A549 (cell line): ENCODE data around the gene GALNT7.

Source experiments
- BHLHE40 ChIP-seq: IDR thresholded peaks from 2 replicates; pipeline ENCODE4 v1.6.1; 2012; ENCODE audit warnings: low read depth, low read length, inconsistent platforms
- CBX8 ChIP-seq: fragments of 200-600 bp; sonication (generic); IDR thresholded peaks from 2 replicates; pipeline ENCODE4 v1.6.1; 2016
- CEBPB ChIP-seq, 2 experiments: fragments of >200 bp in 1 of 2; sonication (Bioruptor Twin) in 1 of 2; formaldehyde crosslinking in 1 of 2; IDR thresholded peaks; 2 replicates each; pipeline ENCODE4 v1.6.1; 2012 to 2016
- CHD4 ChIP-seq: fragments of 200-600 bp; sonication (generic); IDR thresholded peaks from 2 replicates; pipeline ENCODE4 v1.6.1; 2016; ENCODE audit warnings: antibody characterized with exemption, mild to moderate bottlenecking, borderline replicate concordance
- EHMT2 ChIP-seq: fragments of 200-600 bp; sonication (generic); IDR thresholded peaks from 2 replicates; pipeline ENCODE4 v1.6.1; 2016; ENCODE audit warnings: antibody characterized with exemption, low read depth, mild to moderate bottlenecking, moderate library complexity
- EP300 ChIP-seq, 2 experiments: fragments of >200 bp; sonication (Bioruptor Twin); formaldehyde crosslinking; IDR thresholded peaks; 2 replicates in 1 of 2; 3 replicates in 1 of 2; pipeline ENCODE4 v1.6.1; 2016 to 2017
- ESRRA ChIP-seq: fragments of 150-350 bp; IDR thresholded peaks from 2 replicates; pipeline ENCODE4 v1.6.1; 2014; ENCODE audit warnings: mild to moderate bottlenecking, low read length, borderline replicate concordance
- JUNB ChIP-seq: fragments of >200 bp; sonication (Bioruptor Twin); formaldehyde crosslinking; IDR thresholded peaks from 2 replicates; pipeline ENCODE4 v1.6.1; 2016
- MAX ChIP-seq: IDR thresholded peaks from 2 replicates; pipeline ENCODE4 v1.6.1; 2012
- POLR2A ChIP-seq: IDR thresholded peaks from 2 replicates; pipeline ENCODE4 v1.6.1; 2012; ENCODE audit warnings: mild to moderate bottlenecking, low read length
- RNF2 ChIP-seq: fragments of 200-600 bp; sonication (generic); IDR thresholded peaks from 2 replicates; pipeline ENCODE4 v1.6.1; 2016; ENCODE audit warnings: low read depth, mild to moderate bottlenecking, antibody characterized with exemption, moderate library complexity, borderline replicate concordance
- ZC3H11A ChIP-seq: fragments of 450-650 bp; IDR thresholded peaks from 2 replicates; pipeline ENCODE4 v1.6.1; 2014; ENCODE audit warnings: antibody characterized with exemption, mild to moderate bottlenecking
- TF ChIP-seq, protein P1 (sequence below): fragments of >200 bp; sonication (Bioruptor Twin); formaldehyde crosslinking; IDR thresholded peaks from 3 replicates; pipeline ENCODE4 v1.5.1; 2016
- TF ChIP-seq, protein P2 (sequence below): fragments of 200-600 bp; sonication (generic); IDR thresholded peaks from 2 replicates; pipeline ENCODE4 v1.6.1; 2016; ENCODE audit warnings: antibody characterized with exemption, mild to moderate bottlenecking, moderate library complexity

GRCh38 chr4:173273941-173274340 is 105.3 kb downstream of the GALNT7 start:
- TF ChIP-seq EHMT2 (no peak), CHD4 (no peak), ESRRA (no peak), EP300 (IDR thresholded peaks at IDR 0.05) (no peak), RNF2 (no peak), CBX8 (no peak), BHLHE40 (no peak), CEBPB (IDR thresholded peaks at IDR 0.05) (no peak), MAX (no peak), POLR2A (no peak), ZC3H11A (no peak), JUNB (no peak)
- TF ChIP-seq, protein P1, sequence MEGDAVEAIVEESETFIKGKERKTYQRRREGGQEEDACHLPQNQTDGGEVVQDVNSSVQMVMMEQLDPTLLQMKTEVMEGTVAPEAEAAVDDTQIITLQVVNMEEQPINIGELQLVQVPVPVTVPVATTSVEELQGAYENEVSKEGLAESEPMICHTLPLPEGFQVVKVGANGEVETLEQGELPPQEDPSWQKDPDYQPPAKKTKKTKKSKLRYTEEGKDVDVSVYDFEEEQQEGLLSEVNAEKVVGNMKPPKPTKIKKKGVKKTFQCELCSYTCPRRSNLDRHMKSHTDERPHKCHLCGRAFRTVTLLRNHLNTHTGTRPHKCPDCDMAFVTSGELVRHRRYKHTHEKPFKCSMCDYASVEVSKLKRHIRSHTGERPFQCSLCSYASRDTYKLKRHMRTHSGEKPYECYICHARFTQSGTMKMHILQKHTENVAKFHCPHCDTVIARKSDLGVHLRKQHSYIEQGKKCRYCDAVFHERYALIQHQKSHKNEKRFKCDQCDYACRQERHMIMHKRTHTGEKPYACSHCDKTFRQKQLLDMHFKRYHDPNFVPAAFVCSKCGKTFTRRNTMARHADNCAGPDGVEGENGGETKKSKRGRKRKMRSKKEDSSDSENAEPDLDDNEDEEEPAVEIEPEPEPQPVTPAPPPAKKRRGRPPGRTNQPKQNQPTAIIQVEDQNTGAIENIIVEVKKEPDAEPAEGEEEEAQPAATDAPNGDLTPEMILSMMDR, result no peak
- TF ChIP-seq, protein P2, sequence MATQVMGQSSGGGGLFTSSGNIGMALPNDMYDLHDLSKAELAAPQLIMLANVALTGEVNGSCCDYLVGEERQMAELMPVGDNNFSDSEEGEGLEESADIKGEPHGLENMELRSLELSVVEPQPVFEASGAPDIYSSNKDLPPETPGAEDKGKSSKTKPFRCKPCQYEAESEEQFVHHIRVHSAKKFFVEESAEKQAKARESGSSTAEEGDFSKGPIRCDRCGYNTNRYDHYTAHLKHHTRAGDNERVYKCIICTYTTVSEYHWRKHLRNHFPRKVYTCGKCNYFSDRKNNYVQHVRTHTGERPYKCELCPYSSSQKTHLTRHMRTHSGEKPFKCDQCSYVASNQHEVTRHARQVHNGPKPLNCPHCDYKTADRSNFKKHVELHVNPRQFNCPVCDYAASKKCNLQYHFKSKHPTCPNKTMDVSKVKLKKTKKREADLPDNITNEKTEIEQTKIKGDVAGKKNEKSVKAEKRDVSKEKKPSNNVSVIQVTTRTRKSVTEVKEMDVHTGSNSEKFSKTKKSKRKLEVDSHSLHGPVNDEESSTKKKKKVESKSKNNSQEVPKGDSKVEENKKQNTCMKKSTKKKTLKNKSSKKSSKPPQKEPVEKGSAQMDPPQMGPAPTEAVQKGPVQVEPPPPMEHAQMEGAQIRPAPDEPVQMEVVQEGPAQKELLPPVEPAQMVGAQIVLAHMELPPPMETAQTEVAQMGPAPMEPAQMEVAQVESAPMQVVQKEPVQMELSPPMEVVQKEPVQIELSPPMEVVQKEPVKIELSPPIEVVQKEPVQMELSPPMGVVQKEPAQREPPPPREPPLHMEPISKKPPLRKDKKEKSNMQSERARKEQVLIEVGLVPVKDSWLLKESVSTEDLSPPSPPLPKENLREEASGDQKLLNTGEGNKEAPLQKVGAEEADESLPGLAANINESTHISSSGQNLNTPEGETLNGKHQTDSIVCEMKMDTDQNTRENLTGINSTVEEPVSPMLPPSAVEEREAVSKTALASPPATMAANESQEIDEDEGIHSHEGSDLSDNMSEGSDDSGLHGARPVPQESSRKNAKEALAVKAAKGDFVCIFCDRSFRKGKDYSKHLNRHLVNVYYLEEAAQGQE, result no peak
